LNCaP clone FGC (cell line): ENCODE data around the gene FBXO8.

Experiments used
- DNase-seq: peaks from one replicate; pipeline ENCODE4 v3.0.0-alpha.2; 2011; ENCODE audit warnings: low read depth
- H3K4me3 ChIP-seq: 2 replicates; pipeline ENCODE4 v1.5.1; 2011; ENCODE audit warnings: mild to moderate bottlenecking, low read depth, low read length, control low read depth
- TF ChIP-seq, protein P1 (sequence below): IDR thresholded peaks from 2 replicates; pipeline ENCODE4 v1.5.1; 2012; ENCODE audit warnings: mild to moderate bottlenecking; ENCODE audit not compliant: control insufficient read depth, insufficient read depth; ENCODE audit errors: extremely low read depth

The FBXO8 gene

DNA sequence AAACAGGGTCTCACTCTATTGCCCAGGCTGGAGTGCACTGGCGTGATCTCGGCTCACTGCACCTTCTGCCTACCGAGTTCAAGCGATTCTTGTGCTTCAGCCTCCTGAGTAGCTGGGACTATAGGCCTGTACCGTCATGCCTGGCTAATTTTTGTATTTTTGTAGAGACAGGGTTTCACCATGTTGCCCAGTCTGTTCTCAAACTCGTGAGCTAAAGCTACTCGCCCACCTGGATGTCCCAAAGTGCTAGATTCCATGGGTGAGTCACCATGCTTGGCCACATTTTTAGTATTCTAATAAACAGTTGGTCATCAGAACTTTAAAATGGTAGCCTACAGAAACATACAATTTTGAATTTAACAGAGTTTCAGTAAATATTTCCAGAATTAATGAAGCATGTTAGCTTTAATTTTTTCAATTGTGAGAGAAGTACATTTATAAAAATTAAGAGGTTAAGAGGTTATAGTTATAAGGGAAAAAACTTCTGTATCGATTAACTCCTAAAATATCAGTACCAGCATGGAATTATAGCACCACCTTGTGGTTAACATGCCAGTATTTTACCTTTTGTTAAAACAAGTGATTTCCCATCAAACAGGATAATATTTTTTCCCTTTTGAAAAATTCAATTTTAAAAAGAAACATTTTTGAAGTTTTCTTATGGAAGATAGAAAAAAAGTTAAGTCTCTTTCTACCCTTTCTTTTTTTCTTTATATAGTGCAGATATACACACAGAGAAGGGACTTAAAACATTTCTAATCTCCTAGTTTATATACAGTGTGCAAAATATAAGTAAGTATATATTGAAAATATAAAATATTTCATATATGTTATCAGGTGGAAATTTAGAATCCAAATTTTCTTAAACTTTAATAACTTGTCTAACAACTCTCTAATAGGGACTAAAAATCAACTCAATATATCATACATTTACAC lies 35.6 kb upstream of the FBXO8 start:
- no peak for DNase-seq

DNA sequence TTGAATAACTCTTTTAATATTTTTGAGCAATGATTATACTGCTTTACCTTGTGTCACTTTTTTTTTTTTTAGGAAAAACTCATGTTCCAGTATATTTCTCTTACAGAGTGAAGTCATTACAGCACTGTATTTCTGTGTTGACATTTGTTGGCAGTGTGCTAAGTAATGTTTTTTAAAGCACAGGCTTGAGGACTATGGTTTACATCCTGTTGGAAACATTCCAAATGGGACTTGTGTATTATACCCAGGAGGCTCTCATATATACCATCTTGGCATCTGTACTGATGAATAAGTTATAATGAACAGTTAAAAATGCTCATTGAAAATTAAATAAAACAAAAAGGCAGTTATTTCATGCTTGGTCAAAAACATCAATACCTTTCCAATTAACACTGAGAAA lies 34.1 kb upstream of the FBXO8 start:
- TF ChIP-seq, protein P1, sequence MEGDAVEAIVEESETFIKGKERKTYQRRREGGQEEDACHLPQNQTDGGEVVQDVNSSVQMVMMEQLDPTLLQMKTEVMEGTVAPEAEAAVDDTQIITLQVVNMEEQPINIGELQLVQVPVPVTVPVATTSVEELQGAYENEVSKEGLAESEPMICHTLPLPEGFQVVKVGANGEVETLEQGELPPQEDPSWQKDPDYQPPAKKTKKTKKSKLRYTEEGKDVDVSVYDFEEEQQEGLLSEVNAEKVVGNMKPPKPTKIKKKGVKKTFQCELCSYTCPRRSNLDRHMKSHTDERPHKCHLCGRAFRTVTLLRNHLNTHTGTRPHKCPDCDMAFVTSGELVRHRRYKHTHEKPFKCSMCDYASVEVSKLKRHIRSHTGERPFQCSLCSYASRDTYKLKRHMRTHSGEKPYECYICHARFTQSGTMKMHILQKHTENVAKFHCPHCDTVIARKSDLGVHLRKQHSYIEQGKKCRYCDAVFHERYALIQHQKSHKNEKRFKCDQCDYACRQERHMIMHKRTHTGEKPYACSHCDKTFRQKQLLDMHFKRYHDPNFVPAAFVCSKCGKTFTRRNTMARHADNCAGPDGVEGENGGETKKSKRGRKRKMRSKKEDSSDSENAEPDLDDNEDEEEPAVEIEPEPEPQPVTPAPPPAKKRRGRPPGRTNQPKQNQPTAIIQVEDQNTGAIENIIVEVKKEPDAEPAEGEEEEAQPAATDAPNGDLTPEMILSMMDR = no peak
- peak; percentile 40 for DNase-seq
- no peak overlapping the region for H3K4me3 ChIP-seq

More for the DNA sequence above, 35.6 kb upstream of the FBXO8 start:
- no peak overlapping the region for H3K4me3 ChIP-seq
- TF ChIP-seq, protein P1 = peak; percentile 65

DNA sequence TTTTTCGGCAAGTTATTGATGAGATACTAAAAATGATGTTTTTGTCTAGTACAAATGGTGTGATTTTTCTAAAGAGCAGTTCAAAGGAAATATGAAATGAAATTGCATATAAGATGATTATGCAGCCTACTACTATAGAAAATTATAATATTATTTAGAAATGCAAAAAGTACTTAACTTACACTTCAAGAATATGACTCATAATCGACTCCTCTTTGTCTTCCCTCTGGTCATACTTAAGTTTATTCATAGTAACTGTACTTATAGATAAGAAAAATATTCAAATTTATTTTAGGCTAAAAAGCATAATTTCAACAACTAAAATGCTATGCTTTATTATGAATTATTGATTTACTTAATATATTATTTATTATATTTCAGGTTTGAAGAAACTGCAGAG lies 33.5 kb upstream of the FBXO8 start:
- no peak overlapping the region for H3K4me3 ChIP-seq
- no peak for DNase-seq
- TF ChIP-seq, protein P1 = no peak

DNA sequence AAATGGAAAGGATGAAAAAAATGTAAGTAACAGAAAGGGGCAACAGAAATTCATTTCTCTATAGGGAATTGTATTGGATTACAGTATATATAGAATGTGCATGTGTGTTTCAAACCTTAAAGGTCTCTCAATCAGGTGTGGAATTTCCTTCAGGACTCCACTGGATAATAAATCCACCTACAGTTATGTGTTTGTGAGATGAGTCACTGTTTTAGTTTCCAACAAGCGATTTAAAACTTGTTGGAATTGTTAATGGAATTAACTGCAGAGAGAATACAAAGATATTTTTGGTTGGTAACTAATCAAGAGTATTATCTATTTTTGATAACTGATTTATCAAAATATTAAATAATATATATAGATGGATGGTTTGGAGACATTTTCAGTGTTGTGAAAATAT lies 33.1 kb upstream of the FBXO8 start:
- no peak overlapping the region for H3K4me3 ChIP-seq
- TF ChIP-seq, protein P1 = no peak
- no peak for DNase-seq

DNA sequence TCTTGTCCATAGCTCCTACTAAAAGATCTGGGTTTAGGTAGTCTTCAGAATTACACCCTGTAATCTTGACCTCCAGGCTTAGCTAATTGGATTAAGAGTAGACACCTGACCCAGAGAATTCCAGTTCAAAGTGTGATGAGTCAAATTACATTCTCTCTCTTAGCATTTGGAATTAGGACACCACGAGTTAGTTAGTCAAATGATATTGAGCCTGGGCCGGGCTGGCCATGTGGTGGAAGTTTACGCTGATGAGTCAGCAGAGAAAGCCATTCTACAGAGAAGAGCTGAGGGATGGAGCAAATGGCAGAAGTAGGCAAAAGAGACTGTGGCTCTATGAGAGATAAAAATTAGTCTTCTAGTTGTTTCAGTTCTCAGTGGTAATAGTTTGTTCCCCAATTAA lies 31.3 kb upstream of the FBXO8 start:
- TF ChIP-seq, protein P1 = no peak
- H3K4me3 ChIP-seq = no peak overlapping the region
- no peak for DNase-seq

DNA sequence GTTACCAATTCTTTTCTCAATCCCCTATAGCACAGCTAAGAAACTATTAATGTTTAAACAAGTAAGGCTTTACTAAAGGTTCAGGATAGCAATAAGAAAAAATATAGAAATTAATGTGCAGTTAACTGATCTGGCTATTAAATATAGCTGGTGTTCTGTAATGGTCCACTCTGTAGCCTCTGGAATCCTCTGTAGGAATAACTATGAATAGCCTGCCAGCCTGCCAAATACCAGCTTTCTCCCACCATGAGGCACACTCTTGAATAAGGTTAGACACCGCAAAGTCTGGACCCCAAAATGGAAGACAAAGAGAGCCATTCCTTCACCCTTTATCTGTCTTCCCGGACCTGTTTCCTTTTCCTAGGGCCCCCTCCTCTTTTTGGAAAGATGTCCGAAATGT lies 30.8 kb upstream of the FBXO8 start:
- TF ChIP-seq, protein P1 = no peak
- DNase-seq = no peak
- H3K4me3 ChIP-seq = no peak overlapping the region
